HG03280 (cell line): Measurements from ENCODE around the gene PPP1R13B.
"Not testable (repeated sequence)": the region's sequence is repeated elsewhere in the genome, so short reads cannot be mapped to it uniquely, and the experiment has no call there.

ENCODE experiments used
- ATAC-seq: cut with Tn5 transposase; IDR thresholded peaks from one replicate; pipeline ENCODE4 v1.9.1; 2021; ENCODE audit warnings: mild to moderate bottlenecking, moderate library complexity; ENCODE audit not compliant: unreplicated experiment

PPP1R13B gene, protein sequence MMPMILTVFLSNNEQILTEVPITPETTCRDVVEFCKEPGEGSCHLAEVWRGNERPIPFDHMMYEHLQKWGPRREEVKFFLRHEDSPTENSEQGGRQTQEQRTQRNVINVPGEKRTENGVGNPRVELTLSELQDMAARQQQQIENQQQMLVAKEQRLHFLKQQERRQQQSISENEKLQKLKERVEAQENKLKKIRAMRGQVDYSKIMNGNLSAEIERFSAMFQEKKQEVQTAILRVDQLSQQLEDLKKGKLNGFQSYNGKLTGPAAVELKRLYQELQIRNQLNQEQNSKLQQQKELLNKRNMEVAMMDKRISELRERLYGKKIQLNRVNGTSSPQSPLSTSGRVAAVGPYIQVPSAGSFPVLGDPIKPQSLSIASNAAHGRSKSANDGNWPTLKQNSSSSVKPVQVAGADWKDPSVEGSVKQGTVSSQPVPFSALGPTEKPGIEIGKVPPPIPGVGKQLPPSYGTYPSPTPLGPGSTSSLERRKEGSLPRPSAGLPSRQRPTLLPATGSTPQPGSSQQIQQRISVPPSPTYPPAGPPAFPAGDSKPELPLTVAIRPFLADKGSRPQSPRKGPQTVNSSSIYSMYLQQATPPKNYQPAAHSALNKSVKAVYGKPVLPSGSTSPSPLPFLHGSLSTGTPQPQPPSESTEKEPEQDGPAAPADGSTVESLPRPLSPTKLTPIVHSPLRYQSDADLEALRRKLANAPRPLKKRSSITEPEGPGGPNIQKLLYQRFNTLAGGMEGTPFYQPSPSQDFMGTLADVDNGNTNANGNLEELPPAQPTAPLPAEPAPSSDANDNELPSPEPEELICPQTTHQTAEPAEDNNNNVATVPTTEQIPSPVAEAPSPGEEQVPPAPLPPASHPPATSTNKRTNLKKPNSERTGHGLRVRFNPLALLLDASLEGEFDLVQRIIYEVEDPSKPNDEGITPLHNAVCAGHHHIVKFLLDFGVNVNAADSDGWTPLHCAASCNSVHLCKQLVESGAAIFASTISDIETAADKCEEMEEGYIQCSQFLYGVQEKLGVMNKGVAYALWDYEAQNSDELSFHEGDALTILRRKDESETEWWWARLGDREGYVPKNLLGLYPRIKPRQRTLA

DNA sequence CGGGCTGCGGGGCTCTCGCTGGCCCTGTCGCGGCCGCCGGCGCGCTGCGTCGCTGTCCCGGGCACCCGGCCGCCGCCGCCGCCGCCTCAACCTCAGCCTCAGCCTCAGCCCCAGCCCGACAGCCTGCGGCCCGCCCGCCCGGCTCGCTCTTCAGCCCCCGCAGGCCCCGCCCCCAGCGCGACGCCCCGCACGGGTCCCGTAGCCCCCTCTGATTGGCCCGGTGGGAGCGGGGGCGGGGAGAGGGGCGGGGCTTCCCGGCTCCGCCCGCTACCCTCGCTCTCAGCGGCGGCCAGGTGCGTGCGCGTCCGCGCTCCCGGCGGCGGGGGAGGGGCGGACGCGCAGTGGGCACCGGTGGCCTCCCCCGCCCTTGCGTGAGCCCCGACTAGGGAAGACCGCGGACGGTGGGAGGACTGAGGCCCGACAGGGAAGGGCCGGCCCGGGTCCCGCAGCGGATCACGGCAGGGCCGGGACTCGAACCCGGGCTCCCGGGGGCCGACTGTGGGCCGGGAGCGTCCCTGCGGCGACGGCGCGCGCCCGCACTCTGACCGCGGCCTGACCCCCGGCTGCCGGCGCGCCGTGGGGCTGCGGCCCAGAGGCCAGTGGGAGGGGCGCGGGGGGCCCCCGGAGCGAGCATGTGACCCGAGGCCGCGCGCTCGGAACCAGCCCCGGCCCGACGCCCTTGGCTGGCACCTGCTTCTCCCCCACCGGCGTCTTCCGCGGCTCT, at the start of gene PPP1R13B:
Gene PPP1R13B, minus strand, starts transcription at position 125 of the 724 bp plus-strand sequence. CDS start 268 bp downstream, outside the sequence.
- ATAC-seq, result peak; percentile 88

DNA sequence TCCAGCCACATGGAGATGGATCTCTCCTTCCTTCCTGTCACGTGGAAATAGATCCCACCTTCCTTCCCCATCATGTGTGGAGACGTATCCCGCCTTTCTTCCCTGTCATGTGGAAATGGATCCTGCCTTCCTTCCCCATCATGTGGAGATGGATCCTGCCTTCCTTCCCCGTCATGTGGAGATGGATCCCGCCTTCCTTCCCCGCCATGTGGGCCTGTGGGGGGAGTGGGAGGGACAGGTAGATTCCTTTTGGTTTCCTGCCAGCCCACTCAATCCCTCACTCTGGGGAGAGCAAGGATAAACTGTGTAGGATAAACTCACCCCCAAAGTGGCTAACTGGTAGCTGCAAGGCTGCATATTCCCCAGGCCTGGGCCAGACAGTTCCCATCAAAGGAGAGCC, 49.2 kb upstream of the PPP1R13B start:
- ATAC-seq, result no peak

DNA sequence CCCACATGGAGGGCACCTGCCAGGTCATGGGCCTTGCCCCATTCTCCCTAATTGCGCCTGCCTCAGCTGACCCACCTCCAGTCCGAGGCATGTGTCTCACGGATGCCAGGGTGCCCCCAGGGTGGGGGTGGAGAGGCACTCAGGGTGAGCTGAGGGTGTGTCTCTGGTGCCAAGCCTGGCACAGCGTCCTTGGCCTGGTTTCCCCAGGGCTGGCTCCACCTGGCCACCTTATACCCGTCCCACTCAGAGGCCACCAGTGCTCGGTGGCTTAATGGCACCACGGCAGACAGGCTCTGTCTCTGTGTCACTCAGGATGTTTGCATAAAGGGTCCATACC, 47.3 kb upstream of the PPP1R13B start:
- ATAC-seq, result no peak

DNA sequence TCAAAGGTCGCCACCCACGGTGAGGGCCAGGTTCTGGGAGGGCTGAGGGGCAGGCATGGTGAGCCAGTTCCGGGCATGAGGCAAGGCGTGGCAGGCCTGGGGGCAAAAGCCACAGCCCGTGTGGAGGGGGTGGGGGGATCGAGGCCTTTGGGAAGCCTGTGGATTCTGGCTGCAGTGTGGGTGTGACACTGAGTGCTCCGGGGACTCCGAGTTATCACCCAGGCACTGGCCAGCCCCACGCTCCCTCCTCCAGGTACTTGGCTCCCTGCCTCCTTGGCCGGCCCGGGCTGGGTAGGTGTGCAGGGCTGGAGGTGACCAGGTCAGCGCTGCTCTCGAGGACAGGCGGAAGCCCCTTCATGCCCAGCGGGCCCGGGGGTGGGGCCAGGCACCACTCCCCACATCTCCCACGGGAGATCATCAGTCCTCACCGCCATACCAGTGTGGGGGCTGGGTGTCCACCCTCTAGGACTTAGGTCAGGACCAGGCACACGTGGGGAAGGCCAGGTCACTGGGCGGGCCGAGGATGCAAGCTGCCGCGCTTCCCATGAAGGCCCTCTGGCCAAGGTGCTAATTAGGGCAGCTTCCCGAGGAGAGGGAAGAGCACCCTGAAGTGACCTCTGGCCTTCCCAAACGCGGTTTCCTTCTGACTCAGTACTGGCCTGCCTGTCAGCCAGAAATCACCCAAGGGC, 46.8 kb upstream of the PPP1R13B start:
- ATAC-seq, result no peak

DNA sequence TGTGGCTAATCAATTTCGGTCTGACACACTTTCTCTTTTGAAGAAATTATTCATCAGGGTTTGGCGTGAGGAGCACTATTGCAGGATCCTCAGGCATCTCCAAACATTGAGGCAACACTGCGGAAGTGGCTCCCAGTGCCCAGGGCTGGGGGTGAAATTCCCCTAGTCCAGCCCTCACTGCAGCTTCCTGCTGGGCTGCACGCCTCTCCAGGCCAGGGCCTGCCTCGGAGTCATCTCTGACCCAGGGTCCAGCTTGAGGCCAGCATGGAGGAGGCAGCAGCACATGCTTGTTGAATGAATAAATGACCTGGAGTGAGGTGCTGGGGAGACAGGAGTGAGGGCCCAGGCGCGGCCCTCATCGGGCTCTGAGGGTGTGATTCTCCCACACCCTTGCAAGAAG, 44.9 kb upstream of the PPP1R13B start:
- no peak for ATAC-seq

DNA sequence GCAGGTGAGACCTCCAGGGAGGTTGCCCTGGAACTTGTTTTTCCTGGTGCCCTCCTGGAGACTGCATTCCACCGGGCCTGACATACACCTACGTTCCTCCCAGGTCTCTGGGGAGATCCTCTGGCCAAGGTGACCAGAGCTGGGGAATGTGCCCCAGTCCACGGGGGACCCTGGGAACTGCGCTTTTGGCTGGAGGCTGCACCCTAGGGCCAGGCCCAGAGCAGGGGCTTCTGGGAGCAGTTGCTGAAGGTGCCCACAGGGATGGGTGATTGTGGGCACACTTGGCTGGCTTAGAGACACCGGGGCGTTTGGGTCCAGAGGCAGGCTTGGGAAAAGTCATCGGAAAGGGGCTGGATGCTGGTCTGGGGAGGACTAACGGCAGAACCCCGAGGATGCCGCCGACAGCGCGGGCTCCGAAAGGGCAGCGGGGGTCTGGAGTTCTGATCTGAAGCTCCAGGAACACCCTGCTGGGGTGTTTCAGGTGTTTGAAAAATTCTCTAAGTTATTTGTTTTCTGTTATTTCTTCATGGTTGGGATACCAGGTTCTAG, 44.4 kb upstream of the PPP1R13B start:
- ATAC-seq, result no peak

DNA sequence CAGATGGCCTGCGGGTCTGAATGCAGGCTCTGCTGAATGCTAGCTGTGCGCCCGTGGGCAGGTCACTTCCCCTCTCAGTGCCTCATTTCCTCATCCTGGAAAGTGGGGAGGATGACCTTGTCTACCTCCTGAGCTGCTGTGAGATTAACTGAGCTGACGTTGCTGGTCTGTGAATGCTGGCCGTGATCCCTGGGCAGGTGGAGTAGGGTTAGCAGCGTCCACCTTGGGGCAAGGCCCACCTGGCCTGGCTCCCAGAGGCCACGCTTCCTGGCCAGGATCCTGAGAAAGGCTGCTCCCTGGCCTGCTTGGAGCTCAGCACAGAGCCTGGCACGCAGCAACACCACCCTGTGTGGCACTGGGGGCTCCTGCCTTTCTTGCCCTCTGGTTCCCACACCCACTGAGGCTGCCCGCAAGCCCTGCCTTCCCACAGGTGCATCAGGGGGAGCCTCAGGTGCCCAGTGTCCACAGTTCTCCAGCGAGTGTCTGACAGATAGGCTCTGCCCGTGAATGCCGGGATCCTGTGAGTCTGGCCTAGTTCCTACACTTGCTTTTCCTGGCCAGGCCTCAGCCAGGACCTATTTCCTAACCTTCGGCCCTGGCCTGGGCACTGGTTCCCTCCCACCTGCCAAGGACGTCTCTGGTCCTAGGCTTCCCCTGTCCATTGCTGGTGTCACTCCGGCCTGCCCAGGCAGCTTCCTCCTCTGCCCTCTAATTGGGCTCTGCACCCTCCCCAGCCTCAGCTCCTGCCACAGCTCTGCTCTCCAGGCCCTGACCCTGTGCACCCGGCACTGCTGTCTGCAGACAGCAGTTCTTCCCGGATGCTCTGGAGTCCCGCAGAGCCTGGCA, 43.7 kb upstream of the PPP1R13B start:
- ATAC-seq, result no peak

DNA sequence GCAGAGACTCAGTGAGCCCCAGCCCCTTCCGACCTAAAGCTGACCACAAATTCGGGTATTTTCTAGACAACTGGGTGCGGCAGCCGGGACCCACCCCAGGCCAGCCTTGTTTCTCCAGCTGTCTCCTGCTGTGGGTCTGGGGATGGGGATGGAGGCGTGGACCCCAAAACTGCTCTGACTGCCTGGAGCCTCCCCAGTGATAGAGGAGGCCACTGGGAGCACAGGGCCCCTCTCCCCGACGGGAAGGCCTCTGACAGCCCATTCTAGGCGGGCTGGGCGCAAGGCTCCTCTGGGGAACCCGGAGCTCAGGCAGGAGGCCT, 42.6 kb upstream of the PPP1R13B start:
- ATAC-seq, result no peak

DNA sequence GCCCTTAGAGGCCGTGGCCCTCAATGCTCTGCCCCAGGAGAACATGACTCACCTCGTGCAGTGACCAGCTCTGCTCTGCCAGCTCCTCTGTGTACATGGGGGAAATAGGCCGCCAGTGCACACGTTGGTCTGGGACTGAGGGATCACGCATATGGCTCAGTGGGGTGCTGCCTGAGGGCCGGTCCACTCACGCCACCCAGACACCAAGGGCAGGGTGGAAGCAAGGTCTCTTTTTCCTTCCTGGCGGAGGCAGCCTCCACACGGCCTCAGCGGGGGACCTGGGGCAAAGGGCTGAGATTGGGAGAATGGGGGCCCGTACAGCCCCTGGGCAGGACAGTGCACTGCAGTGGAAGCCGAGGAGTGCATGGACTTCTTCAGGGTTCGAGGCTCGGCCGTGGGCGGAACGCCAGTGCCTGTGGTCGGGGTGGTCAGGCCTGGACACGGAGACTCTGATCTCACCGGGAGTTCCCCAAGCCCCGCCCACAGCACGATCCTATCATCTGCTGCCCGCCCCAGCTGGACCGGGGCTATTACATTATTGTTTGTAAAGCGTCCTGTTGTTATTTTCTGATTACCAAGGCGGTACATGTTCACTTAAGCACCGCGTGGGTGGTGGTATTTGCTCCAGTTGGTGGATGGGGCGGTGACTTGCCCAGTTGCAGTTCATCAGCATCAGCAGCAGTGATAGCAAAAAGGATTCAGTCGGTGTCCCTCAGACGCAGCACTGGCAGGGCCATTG, 42.1 kb upstream of the PPP1R13B start:
- no peak for ATAC-seq

DNA sequence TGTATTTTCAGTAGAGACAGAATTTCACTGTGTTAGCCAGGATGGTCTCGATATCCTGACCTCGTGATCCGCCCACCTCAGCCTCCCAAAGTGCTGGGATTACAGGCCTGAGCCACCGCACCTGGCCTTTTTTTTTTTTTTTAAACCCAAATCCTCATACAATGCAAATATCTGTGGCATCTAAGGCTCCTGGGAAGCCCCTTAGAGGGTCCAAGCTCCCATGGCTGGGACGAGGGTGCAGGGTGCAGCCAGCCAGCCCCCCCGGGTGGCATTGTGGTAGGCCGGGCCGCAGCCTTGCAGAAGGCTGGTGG, 41.6 kb upstream of the PPP1R13B start:
- ATAC-seq, result not testable (repeated sequence)

DNA sequence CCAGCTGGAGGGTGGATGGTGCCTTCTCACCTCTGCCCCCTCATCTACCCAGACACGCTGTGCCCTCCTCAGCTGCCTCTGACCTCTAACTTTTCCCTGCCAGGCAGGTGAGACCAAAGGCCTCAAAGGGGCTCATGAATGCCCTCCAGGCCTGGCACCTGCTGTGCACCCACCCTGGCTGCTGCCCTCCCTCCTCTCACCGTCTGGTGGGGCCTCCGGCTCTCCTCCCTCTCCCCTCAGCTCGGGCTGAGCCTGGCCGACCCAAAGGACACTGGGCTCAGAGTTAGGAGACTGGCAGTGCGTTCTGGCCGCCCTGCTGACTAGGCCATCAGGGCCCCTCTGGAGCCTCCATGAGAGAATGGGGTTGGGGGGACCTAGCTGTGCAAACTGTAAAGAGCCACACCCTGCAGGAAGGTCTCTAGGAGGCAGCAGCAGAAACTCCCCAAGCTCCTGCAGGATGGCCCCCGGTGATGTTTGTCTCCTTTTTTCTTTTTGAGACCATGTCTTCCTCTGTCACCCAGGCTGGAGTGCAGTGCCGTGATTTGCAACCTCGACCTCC, 40.3 kb upstream of the PPP1R13B start:
- no peak for ATAC-seq

DNA sequence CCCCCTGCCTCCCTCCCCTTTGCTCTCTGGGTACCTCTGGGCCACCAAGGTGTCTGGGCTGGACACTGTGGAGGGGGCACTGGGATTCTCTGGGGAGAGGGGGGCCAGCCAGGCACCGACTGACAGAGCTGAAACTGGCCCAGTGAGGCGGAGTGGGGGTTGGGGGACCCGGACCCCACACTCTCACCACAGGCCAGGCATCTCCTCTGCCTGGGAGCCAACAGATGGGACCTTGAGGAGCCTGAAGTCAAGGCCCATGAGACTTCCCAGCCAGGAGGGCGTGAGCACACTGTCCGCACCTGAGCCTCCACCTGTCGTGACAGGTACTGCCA, 39.8 kb upstream of the PPP1R13B start:
- ATAC-seq, result no peak

DNA sequence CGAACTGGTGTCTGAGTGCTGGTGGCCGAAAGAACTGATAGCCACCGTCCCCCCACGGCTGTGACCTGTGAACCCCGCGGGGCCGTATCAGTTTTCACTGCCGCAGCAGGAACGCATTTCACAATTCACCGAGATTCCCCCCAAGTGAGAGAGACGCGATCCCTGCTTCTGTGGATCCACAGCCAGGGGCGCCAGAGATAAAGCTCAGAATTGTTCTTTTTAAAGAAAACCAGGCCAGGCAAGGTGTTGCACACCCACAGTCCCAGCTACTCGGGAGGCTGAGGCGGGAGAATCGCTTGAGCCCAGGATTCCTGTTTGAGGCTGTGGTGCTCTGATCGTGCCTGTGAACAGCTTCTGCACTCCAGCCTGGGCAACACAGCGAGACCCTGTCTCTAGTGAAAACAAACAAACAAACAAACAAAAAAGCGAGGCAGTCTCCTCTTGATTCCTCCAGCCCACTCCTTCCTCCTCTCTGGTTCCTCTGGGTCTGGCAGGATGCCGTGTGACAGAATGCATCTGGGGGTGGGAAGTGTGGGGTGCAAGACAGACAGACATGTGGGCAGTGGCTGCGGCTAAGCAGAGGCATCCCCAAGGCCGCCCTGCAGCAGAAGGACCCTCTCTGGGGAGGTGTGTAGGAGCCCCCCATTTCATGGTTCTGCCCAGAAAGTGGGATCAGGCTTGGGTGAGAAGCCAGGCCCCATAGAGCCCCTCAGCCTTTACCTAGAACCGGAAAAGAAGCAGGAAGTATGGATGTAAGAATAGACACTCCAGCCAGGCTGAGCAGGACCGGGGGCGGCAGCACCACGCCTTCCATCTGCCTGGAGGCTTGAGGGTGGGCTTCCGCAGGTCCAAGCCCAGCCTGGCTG, 39.2 kb upstream of the PPP1R13B start:
- ATAC-seq, result no peak

DNA sequence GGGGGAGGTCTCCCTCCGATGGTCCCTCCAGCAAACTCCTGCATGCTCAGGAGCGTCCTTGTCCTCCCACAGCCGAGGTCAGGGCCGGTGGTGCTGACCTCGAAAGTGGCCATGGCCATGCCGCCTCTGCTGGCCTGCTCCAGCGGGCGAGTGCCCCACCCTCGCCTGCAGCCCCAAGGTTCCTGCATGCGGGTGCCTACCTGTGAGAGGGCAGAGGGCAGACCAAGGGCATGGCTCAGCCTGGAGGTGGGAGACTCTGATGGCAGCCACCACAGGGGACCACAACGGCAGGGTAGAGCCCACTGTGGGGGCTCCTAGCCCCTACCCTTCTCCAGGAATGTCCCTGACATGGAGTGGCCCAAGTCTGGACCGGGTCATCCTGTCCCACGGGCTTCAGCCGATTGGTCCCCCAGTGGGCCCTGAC, 38.1 kb upstream of the PPP1R13B start:
- ATAC-seq, result no peak

DNA sequence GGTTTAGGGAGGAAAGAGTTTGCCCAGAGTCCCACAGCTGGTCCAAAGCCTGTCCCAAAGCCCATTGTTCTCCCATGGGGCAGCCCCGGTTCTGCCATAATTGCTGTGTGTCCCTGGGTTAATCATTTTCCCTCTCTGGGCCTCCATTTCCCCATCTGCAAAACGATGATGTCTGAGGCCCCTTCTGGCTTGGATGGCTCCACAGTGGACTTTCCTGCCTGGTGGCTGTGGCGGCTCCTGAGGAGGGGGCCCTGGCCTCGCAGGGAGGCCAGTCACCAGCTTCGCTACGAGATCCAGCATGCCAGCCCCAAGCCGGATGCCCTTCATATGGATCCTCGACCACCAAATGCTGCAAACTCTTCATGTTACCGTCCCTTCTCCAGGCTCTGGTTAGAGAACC, 37.5 kb upstream of the PPP1R13B start:
- ATAC-seq, result no peak

DNA sequence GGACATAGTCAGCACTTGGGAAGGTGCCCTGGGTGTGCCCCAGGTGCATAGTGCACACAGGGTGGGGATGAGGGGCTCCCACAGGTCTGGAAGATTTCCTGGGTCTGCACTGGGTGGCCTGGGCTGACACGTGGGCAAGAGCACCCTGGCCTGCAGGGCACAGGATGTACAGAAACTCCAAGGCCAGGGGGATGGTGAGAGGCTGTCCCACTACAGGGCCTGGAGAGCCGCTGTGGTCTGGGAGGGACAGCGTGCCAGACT, 35.8 kb upstream of the PPP1R13B start:
- no peak for ATAC-seq

DNA sequence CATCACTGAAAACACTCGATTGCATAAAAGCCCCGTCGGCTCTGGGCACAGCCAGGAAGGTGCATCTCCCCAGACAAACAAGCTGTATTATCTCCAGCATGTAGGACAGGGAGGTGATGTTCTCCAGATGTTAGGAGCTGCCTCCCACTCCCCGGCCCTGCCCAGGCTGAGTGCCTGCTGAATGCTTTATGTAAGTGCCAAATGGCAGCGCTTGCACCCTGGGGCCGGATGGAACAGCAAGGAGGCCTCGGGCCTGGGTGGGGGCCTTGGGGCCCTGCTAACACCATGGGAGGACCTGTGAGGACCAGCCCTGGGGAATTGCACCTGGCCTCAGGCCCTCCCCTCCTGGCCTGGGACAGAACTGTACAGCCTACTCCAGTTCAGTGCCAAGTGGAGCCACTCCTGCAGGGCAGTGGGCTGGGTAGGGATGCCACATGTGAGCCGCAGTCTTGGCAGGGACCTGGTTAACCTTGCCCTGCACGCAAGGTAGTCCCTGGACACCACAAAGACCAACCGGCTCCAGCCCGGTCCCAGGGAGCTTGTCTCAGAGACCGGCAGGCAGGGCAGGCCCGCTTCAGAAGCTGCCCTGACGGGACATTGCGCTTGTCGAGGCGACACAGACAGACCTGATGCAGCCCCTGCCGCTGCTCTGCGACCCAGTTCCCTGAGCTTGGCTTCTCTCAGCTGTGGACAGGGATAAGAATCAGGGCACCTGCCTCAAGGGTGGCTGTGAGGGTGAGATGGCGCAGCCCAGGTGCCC, 35.3 kb upstream of the PPP1R13B start:
- no peak for ATAC-seq
